Measurements from ENCODE around the gene SDR39U1. TPM values are rescaled to one million over a fixed set of nuclear protein-coding genes. Genes with fewer than 3 reads are reported as not detected.
"Not testable (repeated sequence)": the region's sequence is repeated elsewhere in the genome, so short reads cannot be mapped to it uniquely, and the experiment has no call there.

SDR39U1 gene
- total RNA-seq, 4 donors from 2014 or later: 35.1 to 75.6 (median 49.2) TPM

- Histone ChIP-seq H3K27me3 (no peaks in the 10 kb centered on the region), H3K27ac (no peak overlapping the region), H3K9me3 (no peaks in the 10 kb centered on the region), H3K4me3 (replicated peaks in 1 of 3) (no peak overlapping the region), H3K4me1 (no peaks in the 10 kb centered on the region), H3K36me3 (no peaks in the 10 kb centered on the region)
- intact Hi-C loops (cut with DNase I): no loop called here
- TF ChIP-seq, protein P1, sequence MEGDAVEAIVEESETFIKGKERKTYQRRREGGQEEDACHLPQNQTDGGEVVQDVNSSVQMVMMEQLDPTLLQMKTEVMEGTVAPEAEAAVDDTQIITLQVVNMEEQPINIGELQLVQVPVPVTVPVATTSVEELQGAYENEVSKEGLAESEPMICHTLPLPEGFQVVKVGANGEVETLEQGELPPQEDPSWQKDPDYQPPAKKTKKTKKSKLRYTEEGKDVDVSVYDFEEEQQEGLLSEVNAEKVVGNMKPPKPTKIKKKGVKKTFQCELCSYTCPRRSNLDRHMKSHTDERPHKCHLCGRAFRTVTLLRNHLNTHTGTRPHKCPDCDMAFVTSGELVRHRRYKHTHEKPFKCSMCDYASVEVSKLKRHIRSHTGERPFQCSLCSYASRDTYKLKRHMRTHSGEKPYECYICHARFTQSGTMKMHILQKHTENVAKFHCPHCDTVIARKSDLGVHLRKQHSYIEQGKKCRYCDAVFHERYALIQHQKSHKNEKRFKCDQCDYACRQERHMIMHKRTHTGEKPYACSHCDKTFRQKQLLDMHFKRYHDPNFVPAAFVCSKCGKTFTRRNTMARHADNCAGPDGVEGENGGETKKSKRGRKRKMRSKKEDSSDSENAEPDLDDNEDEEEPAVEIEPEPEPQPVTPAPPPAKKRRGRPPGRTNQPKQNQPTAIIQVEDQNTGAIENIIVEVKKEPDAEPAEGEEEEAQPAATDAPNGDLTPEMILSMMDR (IDR thresholded peaks at IDR 0.05): no peak
- no peak for TF ChIP-seq POLR2A (IDR thresholded peaks at IDR 0.05)
- DNase-seq: no peak
- 86 to 96% methylated on average over 4 of the region's 4 CpGs for WGBS, 2 donors
Observed at GRCh38 chr14:24475261-24475660, 32.7 kb upstream of the SDR39U1 start.

GRCh38 chr14:24473211-24473610 is 30.6 kb upstream of the SDR39U1 start:
- no peak for DNase-seq
- 20% methylated on average over 3 of the region's 12 CpGs; no CpG with 5 or more reads in 1 of the 2 donors for WGBS, 2 donors
- Histone ChIP-seq H3K4me1 (no peaks in the 10 kb centered on the region), H3K27me3 (no peaks in the 10 kb centered on the region), H3K36me3 (no peaks in the 10 kb centered on the region), H3K4me3 (replicated peaks in 1 of 3) (no peak overlapping the region), H3K9me3 (no peaks in the 10 kb centered on the region), H3K27ac (no peak overlapping the region)
- TF ChIP-seq POLR2A (IDR thresholded peaks at IDR 0.05): no peak
- TF ChIP-seq, protein P1 (IDR thresholded peaks at IDR 0.05): no peak
- intact Hi-C loops (cut with DNase I): no loop called here

DNA sequence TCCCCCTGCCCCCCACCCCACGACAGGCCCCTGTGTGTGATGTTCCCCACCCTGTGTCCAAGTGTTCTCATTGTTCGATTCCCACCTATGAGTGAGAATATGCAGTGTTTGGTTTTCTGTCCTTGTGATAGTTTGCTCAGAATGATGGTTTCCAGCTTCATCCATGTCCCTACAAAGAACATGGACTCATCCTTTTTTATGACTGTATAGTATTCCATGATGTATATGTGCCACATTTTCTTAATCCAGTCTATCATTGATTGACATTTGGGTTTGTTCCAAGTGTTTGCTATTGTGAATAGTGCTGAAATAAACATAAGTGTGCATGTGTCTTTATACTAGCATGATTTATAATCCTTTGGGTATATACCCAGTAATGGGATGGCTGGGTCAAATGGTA is 27.9 kb upstream of the SDR39U1 start:
- intact Hi-C loops (cut with DNase I); H3K9me3 ChIP-seq; H3K4me1 ChIP-seq; H3K27ac ChIP-seq; H3K4me3 ChIP-seq (replicated peaks in 1 of 3); H3K36me3 ChIP-seq; DNase-seq; H3K27me3 ChIP-seq: not testable (repeated sequence)
- WGBS, 2 donors: 95 to 96% methylated on average over 2 of the region's 2 CpGs

- H3K4me1 ChIP-seq: no peaks in the 10 kb centered on the region
- 92 to 93% methylated on average over 3 of the region's 3 CpGs for WGBS, 2 donors
- no peaks in the 10 kb centered on the region for H3K27me3 ChIP-seq
- no peaks in the 10 kb centered on the region for H3K9me3 ChIP-seq
- intact Hi-C loops (cut with DNase I): no loop called here
- no peak for TF ChIP-seq POLR2A (IDR thresholded peaks at IDR 0.05)
- TF ChIP-seq, protein P1 (IDR thresholded peaks at IDR 0.05): no peak
- H3K36me3 ChIP-seq: no peaks in the 10 kb centered on the region
- H3K4me3 ChIP-seq (replicated peaks in 1 of 3): no peak overlapping the region
- no peak for DNase-seq
- no peak overlapping the region for H3K27ac ChIP-seq
Observed at GRCh38 chr14:24465805-24466204, 23.2 kb upstream of the SDR39U1 start.

GRCh38 chr14:24465368-24465767 is 22.8 kb upstream of the SDR39U1 start:
- WGBS, 2 donors: 96 to 98% methylated on average over 3 of the region's 3 CpGs
- no peak overlapping the region for H3K27ac ChIP-seq
- H3K27me3 ChIP-seq: no peaks in the 10 kb centered on the region
- no peak for DNase-seq
- intact Hi-C loops (cut with DNase I): no loop called here
- no peaks in the 10 kb centered on the region for H3K4me1 ChIP-seq
- no peaks in the 10 kb centered on the region for H3K36me3 ChIP-seq
- no peak for TF ChIP-seq POLR2A (IDR thresholded peaks at IDR 0.05)
- no peak overlapping the region for H3K4me3 ChIP-seq (replicated peaks in 1 of 3)
- H3K9me3 ChIP-seq: no peaks in the 10 kb centered on the region

DNA sequence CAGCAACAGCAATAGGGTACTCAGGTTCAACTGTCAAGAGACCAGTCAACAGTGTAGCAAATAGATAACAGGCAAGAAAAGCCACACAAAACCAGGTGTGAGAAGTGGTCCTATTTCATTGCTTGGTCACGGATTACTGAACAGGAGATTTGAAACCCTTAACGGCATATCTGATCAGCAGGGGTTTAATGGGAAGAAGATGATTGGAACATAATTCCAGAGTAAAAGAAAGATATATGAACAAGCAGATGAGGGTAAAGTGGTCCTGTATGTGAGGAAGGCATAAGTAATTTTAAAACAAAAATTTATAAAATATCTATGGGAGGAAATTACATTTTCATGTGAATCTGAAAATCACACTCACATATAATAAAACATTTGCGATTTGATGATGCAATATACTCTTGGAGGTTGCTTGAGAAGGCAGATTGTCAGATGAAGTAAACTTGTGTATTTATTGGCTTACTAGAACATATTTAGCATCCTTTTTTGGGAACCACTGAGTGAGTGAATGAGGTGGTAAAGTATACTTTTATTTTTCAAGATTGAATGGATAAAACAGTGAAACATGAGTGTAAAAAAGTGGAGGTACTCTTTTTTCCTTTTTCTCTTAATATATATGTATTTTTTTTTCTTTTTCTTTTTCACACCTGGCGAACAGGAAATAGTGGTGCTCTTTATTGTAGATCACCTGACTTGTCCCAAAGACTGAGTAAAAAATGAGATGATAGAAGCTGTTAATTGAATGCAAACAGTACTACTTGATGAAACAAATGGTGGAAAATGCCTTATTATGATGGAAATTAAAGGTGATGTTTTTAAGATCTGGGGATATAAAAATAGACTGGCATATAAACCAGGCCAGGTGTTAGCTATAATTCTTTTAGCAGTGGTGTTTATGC is 21.6 kb upstream of the SDR39U1 start:
- no peak for TF ChIP-seq POLR2A (IDR thresholded peaks at IDR 0.05)
- TF ChIP-seq, protein P1 (IDR thresholded peaks at IDR 0.05): no peak
- Histone ChIP-seq H3K4me3 (replicated peaks in 1 of 3) (no peak overlapping the region), H3K27ac (no peak overlapping the region), H3K9me3 (no peaks in the 10 kb centered on the region), H3K4me1 (peaks cover 3 to 8% of the 10 kb centered on the region in 2 donors), H3K36me3 (no peaks in the 10 kb centered on the region), H3K27me3 (no peaks in the 10 kb centered on the region)
- 63 to 64% methylated on average over 4 of the region's 4 CpGs for WGBS, 2 donors
- intact Hi-C loops (cut with DNase I): no loop called here
- DNase-seq: no peak

Data from thyroid gland (tissue), 4 donors.